HL-60 (cell line): Measurements from ENCODE around the gene ZKSCAN5.

Experiments used
- DNase-seq, 2 experiments: peaks; one replicate each; pipeline ENCODE4 v3.0.0-alpha.2; 2010 to 2020; ENCODE audit warnings: low read depth in 1 of 2, low spot score in 1 of 2
- H3K27ac ChIP-seq: fragments of 250-450 bp; sonication (Bioruptor Pico); replicated peaks from 2 replicates; pipeline ENCODE4 v1.5.1; 2020; ENCODE audit warnings: mild to moderate bottlenecking, moderate library complexity
- H3K27me3 ChIP-seq: fragments of 250-450 bp; sonication (Bioruptor Pico); 2 replicates; pipeline ENCODE4 v1.5.1; 2021; ENCODE audit warnings: mild to moderate bottlenecking, moderate library complexity; ENCODE audit not compliant: insufficient read depth, poor library complexity, severe bottlenecking
- H3K4me3 ChIP-seq: replicated peaks from 2 replicates; pipeline ENCODE4 v1.5.1; 2011; ENCODE audit warnings: mild to moderate bottlenecking, control low read depth, low read length; ENCODE audit not compliant: insufficient read depth
- GABPA ChIP-seq: IDR thresholded peaks from 2 replicates; pipeline ENCODE4 v1.6.1; 2012; ENCODE audit warnings: low read depth
- POLR2AphosphoS5 ChIP-seq: IDR thresholded peaks from 2 replicates; pipeline ENCODE4 v1.6.1; 2012; ENCODE audit warnings: low read depth
- SPI1 ChIP-seq: IDR thresholded peaks from 2 replicates; pipeline ENCODE4 v1.6.1; 2012; ENCODE audit warnings: low read depth, mild to moderate bottlenecking, borderline replicate concordance
- TF ChIP-seq, protein P1 (sequence below): IDR thresholded peaks from one replicate; pipeline ENCODE4 v1.5.1; 2011; ENCODE audit warnings: low read length, control low read depth, inconsistent platforms; ENCODE audit not compliant: insufficient read depth
- TF ChIP-seq, protein P2 (sequence below): IDR thresholded peaks from 2 replicates; pipeline ENCODE4 v1.6.1; 2012; ENCODE audit warnings: low read depth; ENCODE audit not compliant: insufficient replicate concordance

Gene ZKSCAN5

DNA sequence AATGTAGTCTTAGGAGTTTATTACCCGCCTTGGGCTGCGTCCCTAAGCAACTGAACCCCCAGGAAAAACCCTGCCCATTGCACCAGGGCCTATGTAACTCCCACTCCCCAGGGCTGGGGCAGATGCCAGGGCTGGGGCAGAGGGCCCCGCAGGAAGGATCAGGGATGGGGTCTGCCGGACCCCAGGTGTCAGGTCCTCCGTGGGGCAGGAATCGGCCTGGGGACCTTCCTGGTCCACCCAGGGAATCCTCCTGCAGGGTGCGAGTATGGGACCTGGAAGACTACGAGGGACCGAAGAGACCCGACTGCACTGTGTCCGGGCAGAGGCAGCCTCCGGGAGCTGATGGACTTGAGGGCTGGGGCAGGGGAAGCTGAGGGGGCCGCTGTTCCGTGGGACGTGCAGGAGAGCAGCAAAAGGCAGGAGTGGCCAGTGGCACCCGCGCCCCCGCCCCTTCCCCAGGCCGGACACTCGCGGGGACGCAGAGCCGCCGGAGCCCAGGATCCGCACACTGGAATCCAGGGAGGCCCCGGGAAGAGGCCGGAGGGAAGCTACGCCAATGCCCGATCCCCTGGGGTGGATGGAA lies 36.0 kb upstream of the ZKSCAN5 start:
- H3K27ac ChIP-seq = no peak overlapping the region
- H3K4me3 ChIP-seq = no peak overlapping the region
- no peak for DNase-seq
- no peaks in the 10 kb centered on the region for H3K27me3 ChIP-seq
- TF ChIP-seq, protein P1, sequence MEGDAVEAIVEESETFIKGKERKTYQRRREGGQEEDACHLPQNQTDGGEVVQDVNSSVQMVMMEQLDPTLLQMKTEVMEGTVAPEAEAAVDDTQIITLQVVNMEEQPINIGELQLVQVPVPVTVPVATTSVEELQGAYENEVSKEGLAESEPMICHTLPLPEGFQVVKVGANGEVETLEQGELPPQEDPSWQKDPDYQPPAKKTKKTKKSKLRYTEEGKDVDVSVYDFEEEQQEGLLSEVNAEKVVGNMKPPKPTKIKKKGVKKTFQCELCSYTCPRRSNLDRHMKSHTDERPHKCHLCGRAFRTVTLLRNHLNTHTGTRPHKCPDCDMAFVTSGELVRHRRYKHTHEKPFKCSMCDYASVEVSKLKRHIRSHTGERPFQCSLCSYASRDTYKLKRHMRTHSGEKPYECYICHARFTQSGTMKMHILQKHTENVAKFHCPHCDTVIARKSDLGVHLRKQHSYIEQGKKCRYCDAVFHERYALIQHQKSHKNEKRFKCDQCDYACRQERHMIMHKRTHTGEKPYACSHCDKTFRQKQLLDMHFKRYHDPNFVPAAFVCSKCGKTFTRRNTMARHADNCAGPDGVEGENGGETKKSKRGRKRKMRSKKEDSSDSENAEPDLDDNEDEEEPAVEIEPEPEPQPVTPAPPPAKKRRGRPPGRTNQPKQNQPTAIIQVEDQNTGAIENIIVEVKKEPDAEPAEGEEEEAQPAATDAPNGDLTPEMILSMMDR = no peak
- TF ChIP-seq POLR2AphosphoS5 = no peak
- TF ChIP-seq, protein P2, sequence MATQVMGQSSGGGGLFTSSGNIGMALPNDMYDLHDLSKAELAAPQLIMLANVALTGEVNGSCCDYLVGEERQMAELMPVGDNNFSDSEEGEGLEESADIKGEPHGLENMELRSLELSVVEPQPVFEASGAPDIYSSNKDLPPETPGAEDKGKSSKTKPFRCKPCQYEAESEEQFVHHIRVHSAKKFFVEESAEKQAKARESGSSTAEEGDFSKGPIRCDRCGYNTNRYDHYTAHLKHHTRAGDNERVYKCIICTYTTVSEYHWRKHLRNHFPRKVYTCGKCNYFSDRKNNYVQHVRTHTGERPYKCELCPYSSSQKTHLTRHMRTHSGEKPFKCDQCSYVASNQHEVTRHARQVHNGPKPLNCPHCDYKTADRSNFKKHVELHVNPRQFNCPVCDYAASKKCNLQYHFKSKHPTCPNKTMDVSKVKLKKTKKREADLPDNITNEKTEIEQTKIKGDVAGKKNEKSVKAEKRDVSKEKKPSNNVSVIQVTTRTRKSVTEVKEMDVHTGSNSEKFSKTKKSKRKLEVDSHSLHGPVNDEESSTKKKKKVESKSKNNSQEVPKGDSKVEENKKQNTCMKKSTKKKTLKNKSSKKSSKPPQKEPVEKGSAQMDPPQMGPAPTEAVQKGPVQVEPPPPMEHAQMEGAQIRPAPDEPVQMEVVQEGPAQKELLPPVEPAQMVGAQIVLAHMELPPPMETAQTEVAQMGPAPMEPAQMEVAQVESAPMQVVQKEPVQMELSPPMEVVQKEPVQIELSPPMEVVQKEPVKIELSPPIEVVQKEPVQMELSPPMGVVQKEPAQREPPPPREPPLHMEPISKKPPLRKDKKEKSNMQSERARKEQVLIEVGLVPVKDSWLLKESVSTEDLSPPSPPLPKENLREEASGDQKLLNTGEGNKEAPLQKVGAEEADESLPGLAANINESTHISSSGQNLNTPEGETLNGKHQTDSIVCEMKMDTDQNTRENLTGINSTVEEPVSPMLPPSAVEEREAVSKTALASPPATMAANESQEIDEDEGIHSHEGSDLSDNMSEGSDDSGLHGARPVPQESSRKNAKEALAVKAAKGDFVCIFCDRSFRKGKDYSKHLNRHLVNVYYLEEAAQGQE = no peak

DNA sequence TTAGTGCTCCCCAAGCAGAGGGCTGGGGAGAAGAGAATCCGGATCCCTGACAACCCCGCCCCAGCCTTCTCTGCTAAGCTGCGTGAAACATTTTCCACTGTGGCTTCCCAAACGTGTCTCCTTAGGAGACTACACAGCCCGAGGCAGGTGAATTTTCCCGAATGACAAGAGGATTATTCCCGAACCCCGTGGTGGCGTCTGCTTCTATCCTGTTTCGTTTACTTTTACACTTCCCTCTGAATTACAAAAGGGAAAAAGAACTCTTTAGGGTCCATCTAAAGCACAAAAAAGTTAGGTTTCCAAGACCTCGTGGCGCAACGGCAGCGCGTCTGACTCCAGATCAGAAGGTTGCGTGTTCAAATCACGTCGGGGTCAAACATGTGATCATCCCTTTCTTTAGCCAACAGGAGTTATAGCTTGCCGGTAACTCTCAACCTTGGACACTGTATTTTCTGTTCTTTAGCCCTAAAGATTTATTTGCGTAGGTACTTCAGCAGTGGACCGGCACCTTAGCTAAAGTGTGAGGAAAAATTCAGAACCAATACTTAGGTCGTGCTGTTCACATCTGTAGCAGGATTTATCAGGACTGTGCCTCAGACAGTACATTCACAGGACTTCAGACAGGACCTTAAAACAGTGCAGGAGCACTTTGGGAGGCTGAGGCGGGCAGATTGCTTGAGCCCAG lies 34.9 kb upstream of the ZKSCAN5 start:
- no peak for TF ChIP-seq POLR2AphosphoS5
- no peak overlapping the region for H3K4me3 ChIP-seq
- DNase-seq = no peak
- no peaks in the 10 kb centered on the region for H3K27me3 ChIP-seq
- H3K27ac ChIP-seq = no peak overlapping the region

DNA sequence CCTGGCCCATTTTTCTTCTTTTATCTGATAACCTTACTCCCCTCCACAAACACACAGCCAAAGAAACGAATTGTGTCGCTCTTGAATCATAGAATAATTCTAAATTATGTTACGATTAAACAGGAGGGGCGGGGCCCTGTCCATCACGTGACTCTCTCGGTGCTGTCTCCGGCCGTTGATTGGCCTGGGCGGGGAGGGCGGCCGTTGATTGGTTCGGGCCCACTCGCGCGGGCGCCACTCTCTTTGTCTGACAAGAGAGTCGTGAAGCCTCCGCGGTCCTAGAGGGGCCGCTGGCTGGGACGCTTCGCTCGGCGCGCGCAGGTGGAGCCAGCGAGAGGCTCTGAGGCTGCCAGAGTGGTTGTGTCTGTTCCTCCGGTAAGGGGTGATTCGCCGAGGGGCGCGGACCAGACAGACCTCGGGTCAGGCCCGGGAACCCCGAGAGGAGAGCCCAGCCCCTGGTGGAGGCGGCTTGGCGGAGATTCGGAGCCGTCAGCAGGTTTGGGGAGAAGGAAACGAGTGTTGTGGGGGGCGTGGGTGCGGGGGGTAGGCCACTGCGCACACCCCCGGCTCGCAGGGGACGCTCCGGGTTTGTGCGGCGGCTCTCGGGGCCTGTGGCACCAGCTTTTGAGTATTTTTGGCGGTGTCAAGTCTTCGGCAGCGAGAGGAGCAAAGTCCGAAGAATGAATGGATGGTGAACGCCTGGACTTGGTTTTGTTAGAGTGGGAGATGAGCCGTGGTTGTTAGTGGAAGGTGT lies 31.7 kb upstream of the ZKSCAN5 start, which contains the start of gene ZNF789:
TSS of gene ZNF789 (plus strand) at position 330 of the 754 bp plus-strand sequence. CDS start 3,567 bp downstream, outside the sequence.
- DNase-seq = peak; percentile 96 to 99
- Histone ChIP-seq H3K4me3 (peak within 1 kb of the TSS; percentile 97), H3K27me3 (no peaks in the 10 kb centered on the region), H3K27ac (peak within 1 kb of the TSS; percentile 88)
- TF ChIP-seq POLR2AphosphoS5 (peak; percentile 66), SPI1 (no peak), GABPA (peak; percentile 39; the same call in 1 of the 2 replicates)
- TF ChIP-seq, protein P2 = peak; percentile 32
- TF ChIP-seq, protein P1 = no peak

DNA sequence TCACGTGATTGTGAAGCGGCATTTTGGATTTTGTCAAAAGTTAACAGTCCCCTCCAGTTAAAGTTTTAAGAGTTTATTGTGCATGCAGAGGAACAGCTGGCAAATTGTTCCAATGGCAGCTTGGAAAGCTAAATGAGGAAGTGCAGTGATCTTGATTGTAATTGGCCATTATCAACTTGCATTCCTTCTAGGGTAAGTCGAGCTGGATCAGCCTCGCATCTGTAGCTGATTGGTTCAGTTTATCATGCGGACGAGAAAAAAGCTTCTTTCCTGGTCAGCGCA lies 31.2 kb upstream of the ZKSCAN5 start:
- peak overlapping the region; percentile 88 for H3K27ac ChIP-seq
- H3K4me3 ChIP-seq = peak overlapping the region; percentile 97
- TF ChIP-seq SPI1 (peak; percentile 100), POLR2AphosphoS5 (no peak)
- TF ChIP-seq, protein P1 = no peak
- H3K27me3 ChIP-seq = no peaks in the 10 kb centered on the region
- DNase-seq = peak in 1 of 2 experiments; percentile 77
